Fibroblast of skin of abdomen (primary cell): ENCODE data around the gene FAM3C.
A peak's percentile ranks its signal among the peaks of the same experiment; 100 is the strongest.

ENCODE experiments used
- DNase-seq: peaks from one replicate; pipeline ENCODE4 v3.0.0-alpha.2; 2013

FAM3C gene

DNA sequence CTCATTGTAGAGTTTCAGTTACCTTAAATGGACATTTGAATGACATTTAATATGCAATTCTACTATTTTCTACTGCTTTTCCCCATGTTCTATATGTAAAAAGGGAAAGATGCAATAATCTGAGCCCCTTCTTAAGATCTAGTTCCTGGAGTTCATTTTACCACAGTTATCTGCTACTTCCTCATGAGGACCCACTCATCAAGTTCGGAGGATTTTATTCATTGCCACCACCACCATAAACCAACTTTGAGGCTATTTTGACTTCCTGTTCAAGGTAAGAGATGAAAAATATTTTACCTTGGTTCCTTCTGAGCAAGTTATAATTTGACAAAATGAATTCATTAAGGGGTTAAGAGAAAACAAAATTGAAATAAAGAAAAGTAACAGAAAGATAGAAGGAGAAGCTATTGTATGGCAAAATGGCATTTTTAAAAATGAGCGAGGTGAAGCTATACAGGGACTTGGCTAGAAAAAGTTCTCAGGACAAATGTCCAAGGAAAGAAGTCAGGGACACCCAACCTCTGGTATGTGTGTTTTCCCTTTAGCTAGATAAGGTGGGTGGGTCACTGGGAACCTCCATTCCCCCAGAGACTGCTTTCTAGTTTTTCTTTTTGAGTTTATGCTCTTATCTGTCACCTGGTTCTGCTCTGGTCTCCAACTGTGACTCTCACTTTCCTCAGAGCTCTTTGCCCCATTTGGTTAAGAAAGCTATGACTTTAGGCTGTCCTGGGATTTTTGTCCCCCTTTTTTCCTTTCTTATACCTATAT lies 14.9 kb upstream of the FAM3C start:
- no peak for DNase-seq

DNA sequence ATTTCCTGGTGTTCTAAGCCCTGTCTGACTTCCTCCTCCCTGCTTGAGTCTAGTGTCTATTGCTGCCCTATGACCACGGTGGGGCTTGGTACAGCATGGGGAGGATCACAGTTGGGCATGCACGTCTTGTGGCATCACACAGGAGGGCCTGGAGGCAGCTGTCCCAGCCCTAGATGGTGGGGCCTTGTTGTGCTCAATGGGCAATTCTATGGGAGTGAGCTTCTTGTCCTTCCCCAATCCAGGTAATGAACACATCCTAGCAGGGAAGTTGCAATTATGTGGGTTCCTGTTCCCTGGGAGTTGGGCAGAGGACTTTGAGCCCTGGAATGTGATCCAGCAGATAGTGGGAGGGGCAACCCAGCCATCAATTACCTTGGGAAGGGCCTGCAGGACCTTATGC lies 10.8 kb upstream of the FAM3C start:
- DNase-seq: no peak

DNA sequence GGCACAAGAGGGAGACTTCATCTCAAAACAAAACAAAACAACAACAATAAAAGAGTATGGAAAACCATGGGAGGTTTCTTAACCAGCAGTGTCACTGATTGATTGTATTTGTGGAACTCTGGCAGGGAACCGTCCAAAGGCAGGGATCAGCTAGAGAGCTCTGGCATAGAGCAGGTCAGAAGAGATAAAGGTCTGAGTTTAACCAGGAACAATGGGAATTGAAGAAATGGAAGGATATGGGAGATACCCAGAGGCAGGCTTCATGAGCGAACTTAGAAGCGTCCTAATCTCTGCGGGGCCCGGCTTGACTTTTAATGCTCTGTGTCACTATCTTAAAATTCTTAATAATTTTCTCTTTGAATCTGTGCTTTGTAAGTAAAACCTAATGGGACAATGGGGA lies 10.4 kb upstream of the FAM3C start:
- no peak for DNase-seq

DNA sequence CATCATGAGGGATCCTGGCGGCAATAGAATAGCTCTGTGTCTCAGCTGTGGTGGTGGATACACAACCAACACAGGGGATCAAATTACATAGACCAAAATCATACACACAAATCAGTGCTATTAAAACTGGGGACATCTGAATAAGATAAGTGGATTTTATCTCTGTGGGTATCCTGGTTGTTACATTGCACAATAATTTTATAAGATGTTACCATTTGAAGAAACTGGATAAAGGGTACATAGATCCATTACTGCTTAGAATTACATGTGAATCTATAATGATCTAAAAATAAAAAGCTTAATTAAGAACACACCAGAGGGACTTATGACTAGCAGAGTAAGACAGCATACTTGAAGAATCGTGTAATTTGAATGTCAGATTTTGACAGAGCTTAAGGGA lies 8.2 kb upstream of the FAM3C start:
- DNase-seq: no peak

DNA sequence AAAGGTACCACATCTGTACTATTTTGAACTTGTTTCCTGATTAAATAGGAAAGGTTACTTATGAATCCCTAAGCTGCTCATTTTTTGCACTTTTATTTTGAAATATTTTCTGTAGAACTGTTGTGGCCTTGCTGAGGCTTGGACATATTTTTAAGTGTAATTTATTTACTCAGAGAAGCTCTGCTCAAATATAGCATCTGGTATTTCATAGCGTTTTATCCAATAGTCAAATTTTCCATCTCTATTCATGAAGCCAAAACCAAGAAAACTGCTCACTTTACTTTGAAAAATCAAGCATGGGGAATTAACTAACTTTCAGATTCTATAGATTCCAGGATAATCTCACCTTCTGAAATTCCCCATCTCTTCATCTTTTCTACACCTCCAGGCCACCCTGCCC lies 6.6 kb upstream of the FAM3C start:
- no peak for DNase-seq

DNA sequence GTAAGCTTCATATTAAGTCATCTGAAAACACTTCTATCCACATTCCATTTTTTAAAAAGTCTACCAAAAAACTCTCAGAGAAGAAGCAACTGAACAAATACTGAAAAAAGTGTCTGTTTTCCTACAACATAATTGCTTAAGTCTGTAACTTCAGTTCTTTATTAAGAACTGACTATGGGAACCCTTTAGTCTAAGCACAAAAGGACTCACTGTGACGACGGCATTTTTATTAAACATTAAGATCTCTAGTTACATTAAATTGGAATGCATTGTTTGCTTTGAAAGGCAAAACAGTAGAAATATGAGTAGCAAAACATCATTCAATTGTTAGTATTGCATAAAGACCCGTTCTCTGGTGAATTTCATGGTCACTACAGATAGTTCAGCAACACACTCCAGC lies 5.8 kb upstream of the FAM3C start:
- peak; percentile 30 for DNase-seq

DNA sequence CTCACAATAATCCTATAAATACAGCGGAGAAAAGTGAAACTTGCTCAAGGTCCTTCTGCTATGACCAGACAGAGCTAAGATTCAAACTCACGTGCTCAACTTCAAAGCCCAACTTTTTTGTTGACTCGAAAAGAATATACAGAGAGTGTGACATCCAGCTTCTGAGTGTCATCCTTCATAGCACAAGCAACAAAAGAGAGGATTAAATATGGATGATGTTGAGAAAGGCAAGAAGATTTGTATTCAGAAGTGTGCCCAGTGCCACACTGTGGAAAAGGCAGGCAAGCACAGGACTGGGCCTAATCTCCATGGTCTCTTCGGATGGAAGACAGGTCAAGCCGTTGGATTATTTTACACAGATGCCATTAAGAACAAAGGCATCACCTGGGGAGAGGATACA lies 2.1 kb upstream of the FAM3C start:
- no peak for DNase-seq

DNA sequence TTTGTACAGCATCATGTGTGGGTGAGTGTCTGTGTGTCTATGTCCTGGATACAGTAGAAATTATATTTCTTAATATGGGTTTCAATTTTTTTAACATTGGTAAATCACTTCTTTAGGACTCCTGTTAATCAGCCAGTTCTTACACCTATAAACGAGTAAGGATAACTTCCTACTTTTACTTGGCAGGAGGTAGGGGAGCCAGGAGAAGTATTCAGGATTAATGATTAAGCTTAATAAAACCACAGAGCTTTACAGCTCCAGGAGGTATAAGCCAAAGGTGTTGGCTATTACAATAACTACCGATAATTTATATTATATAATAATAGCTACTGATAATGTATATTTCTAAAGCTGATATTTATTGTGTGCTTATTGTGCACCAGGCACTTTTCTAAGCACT lies 1.7 kb upstream of the FAM3C start:
- no peak for DNase-seq

DNA sequence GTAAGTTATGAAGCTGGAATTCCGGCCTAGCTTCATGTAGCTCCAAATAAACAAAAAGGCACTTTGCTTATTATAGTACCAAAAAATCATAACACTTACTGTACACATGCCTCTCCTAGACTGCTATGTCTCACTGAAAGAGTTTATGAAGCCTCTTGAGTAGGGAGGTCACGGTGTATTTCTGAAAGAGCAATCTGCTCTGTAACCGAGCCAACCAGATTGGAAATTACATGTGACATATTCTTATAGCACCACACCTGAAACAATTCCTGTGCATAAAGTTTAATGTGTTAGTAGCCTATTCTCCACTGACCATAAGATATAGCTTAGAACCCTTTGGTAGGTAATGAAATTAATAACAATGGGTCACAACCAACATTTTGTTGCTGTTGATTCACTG lies 1.3 kb upstream of the FAM3C start:
- no peak for DNase-seq

DNA sequence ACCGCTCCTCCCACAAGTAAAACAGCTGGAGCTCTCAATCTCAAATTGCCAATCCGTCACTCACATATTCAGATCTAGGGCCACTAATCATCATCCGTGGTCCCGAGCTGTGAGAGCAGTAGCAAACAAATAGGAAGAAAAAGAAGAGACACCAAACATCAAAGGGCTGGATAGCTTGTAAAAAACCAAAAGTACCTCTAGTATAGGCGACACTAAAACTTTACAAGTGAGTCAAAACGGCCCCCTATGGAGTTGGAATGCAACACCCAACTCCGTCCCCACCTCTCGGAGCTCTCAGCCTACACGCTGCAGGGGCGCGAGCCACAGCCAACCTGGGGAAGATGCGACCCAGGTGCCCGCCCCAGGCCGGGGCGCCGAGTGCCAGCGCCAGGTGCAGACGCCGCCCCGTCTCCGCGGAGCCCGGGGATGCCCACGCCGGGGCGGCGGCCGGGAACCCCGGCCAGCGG lies 581 bp downstream of the FAM3C start:
- DNase-seq: peak; percentile 45

DNA sequence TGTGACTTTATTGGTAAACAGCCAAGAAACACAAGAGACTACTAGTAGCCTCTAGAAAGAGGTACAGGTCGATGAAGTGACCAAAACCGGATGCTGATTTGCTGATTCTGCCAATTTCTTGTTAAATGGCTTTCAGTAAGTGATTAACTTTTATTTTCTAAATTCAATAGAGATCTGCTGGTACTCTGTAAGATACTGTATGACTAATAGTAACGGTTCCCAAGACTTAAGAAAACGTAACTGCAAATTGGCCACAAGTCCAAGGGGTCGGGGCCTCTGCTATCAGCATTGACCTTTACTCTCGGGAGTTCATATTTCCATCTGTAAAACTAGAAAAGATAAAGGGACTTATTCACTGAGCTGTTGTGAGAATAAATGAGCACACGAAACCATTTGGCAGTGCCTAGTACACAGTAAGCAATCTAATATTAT lies 1.4 kb downstream of the FAM3C start:
- DNase-seq: no peak

DNA sequence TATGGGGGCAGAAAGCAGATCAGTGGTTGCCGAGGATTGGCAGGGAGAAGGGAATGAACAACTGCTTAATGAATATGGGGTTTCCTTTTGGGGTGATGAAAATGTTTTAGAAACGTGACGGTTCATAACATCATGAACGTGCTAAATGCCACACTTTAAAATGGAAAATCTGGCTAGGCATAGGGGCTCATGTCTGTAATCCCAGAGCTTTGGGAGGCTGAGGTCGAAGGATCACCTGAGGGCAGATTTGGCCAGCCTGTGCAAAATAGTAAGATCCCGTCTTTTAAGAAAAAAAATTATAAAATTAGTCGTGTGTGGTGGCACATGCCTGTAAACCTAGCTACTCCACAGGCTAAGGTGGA lies 3.1 kb downstream of the FAM3C start:
- no peak for DNase-seq

DNA sequence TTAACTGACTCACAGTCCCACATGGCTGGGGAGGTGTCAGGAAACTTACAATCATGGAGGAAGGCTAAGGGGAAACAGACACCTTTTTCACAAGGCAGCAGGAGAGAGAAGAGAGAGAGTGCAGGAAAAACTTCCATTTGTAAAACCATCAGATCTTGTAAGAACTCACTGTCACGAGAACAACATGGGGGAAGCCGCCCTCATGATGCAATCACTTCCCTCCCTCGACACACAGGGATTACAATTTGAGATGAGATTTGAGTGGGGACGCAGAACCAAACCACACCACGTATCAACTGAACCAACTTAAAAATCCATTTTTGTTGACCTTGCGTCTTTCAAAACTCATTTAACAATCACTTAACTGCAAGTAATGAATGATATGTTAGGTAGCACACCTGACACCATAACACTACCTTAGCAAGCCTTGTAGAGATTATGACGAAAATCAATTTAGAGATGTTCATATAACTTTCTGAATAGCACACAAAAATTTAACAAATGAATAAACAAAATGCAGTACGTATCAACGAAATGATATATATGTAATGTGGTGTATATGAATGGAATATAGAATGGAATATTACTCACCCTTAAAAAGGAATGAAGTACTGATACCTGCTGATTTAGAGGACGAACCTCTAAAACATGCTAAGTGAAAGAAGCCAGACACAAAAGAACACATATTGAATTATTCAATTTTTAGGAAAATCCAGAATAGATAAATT lies 3.7 kb downstream of the FAM3C start:
- no peak for DNase-seq

DNA sequence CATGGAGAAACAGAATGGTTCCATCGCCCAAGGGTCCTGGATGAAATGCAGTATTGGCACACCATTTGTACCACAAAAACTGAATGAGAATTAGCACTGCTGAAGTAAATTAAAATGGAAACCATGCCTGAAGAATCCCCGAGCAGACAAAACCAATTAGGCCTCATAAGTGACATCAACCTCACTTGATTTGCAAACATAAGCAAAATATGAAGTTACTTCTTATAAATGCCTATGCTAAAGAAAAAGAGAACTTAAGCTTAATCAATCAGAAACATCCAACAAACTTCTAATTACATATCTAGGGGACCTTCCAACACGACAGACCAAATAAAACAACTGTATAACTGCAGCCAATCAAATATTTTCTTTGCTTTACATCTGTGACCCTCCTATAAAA lies 4.4 kb downstream of the FAM3C start:
- no peak for DNase-seq

DNA sequence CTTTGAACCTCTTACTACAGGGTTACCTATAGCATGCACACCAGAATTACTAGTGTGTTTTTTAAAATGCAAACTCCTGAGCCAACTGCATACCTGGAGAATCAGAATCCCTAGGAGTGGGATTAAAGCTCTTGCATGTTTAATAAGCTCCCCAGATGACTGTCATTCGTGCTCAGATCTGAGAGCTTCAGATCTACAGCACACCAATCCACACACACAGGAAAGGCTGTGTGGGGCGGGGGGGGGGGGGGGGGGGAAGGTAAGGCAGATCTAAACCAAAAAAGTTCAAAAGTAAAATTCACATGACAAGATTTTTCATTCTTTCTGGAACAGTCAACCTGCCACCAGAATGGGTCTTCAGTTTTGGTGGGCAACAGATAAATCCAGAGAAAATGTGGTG lies 5.5 kb downstream of the FAM3C start:
- DNase-seq: no peak

DNA sequence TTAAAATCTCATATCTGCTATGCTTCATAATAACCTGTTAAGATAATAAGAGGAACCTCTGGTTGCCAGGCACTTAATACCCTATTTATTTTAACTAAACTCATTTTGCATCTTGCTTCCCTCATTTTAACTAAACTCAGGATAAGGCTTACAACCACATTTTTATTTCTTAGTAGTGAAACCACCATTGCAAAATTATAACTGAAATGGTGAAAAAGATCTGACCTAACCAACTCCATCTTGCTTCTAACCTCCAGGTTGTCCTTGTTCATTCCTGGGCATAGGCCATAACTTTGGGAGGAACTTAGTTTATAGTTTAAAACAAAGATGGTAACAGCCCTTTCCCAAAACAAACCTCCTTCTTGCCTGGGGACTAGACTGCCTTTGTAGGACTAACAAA lies 6.0 kb downstream of the FAM3C start:
- no peak for DNase-seq

DNA sequence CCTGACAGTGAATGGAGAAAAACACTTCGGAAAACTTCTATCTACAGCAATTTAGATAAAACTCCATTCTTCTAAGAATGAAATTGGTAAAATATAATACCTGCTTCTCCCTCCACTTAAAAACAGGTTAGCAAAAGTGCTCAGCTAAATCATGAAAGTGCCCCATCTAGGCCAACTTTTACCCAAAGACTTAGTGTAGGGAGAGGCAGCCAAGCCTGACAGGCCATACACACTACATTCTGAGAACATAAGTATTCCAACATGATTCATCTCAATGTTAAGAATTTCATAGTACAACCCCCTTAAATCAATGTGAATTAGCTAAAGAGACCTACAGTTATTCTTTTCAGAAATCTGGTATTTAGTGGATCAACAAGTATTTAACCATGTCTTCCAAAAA lies 7.2 kb downstream of the FAM3C start:
- no peak for DNase-seq

DNA sequence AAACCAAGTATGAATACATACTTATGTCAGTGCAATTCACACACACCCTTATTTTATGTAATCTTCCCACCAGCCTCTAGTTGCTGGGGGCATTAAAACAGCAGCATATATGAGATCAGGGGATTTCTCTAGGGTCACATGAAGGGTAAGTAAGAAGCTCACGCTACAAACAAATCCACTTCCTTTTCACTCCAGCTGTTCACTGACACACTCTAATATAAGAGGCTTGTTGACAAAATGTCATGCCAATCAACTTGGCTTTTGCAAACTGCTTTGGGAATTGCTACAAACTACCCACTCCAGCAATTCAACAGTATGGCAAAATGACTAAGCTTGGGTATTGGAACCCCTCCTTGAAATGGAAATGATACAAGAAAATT lies 10.3 kb downstream of the FAM3C start:
- no peak for DNase-seq

DNA sequence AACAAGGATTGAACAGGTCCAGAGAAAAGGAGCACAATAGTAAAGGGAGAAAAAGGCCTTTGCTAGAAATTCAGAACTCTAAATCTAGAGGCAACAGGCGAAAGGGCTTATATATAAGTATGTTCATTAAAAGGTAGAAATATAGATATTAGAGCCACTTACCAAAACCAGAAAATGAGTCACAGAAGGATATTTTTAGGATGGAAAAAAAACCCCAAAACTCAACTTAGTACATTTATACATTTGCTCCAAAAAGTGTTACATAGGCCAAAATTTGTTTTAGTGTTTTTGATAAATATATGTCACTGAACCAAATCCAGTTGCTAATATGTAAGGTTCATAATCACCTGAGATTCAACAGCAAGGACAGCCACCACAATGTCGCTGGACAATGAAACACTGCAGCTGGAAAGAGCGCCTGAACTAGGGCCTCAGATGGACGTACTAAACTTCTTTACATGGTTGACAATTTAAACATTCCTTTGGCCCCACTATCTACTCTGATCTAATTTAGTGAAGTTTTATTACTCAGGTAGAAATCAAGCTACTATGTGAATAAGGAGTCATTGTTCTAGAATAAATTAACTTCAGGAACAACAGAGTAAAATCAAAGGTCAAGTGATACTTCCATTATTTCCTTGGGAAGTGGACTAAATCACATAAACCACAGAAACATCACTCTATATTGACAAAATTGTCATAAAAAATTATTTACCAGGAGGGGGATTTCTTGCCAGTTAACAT lies 10.9 kb downstream of the FAM3C start:
- no peak for DNase-seq

DNA sequence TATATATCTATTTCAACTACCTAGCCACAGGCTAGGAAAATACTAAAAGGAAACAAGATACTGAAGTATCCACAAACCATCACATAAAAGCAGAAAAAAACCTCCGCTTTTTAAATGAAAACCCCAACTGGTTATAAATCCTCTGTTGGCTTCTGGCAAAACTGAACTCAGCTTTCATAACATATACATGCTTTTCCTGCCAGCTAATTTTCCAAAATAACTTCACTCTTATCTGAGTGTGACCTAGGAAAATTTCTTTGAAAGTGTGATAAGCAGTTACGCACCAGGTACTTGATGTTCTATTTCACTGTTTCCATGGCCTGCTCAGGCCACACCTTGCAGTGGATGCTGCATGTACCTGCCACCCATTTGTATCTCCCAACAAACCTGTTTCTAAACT lies 11.8 kb downstream of the FAM3C start:
- no peak for DNase-seq

DNA sequence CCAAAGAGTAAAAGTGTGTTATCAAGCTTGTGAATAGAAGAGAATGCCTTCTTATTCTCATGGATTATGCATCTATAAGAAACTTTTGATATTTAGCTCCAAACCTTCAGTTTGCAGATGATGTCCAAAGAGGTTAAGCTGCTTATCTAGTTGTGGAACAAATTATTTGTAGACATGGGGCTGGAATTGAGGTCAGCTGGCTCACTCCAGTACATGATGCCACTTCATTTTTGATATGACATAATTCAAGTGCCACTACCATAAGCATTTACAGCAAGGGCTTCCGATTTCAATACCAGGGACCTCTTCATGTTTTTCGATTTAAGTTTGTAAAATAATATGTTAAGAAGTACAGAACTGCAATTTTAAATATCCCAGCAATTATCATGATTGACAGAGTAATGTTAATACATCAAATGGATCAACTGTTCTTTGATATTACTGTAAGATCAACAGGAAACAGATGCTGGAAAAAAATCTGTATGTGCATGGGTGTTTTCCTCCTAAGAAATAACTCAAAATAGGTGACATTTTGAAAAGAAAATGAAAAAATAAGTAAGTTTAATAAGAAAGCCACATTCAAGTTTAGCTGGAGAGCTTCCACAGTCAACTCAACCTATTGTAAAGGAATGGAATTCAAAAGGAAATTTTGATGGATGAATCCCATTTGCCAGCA lies 12.7 kb downstream of the FAM3C start:
- no peak for DNase-seq

DNA sequence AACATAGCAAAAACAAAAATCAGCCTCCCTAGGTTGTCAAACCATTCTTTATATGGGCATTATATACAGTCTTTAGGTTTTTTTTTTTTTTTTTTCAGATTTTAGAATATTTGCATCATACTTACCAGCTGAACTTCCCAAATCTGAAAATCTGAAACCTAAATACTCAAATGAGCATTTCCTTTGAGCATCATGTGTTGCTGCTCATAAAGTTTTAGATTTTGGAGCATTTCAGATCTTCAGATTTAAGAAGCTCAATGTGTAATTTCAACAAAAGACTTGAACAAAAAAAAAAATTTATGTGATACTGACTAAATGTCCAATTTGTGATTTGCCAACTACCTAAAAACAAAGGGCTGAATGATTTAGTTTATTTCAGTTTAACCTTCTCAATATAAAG lies 13.6 kb downstream of the FAM3C start:
- no peak for DNase-seq

DNA sequence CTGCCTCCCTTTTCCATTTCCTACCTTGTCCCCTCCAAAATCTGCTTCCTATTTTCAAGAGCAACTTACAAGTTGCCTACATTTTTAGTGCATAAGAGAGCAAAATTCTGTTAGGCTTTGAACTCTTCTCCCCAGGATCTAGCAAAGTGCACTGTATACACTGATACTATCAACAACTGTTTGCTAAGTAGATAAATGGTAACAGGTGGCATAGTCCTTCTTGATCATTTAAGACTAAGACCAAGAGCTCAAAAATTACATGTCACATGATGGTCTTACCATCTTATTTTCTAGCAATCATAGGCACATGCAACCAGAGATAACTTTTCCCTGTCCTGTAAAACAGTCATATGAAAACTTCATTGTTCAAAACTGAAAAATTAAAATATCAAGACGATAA lies 16.2 kb downstream of the FAM3C start:
- DNase-seq: no peak
